T-helper 17 cell (primary cell): Measurements from ENCODE around the gene THSD7B. TPM values are rescaled to one million over a fixed set of nuclear protein-coding genes. Genes with fewer than 3 reads are reported as not detected.
"Not testable (repeated sequence)": the region's sequence is repeated elsewhere in the genome, so short reads cannot be mapped to it uniquely, and the experiment has no call there.

Experiments
- ATAC-seq: fragments of 150-1000 bp; cut with Tn5 transposase; 2 replicates; pipeline ENCODE4 v1.10.0; 2021; ENCODE audit warnings: mild to moderate bottlenecking, moderate library complexity
- DNase-seq, 3 donors: peaks; one replicate each; pipeline versions ENCODE4 v3.0.0 to v3.0.0-alpha.2; 2020 to 2021
- H3K9me3 ChIP-seq: one replicate; pipeline ENCODE4 v1.7.0; 2013; ENCODE audit warnings: low read length, mild to moderate bottlenecking; ENCODE audit not compliant: control insufficient read depth, poor library complexity, severe bottlenecking
- H3K27ac Mint-ChIP-seq: one replicate; pipeline ENCODE4 v1.8.0; 2022; ENCODE audit warnings: mild to moderate bottlenecking, moderate library complexity, mixed read lengths
- H3K27me3 Mint-ChIP-seq: one replicate; pipeline ENCODE4 v1.8.0; 2022; ENCODE audit warnings: mixed read lengths
- H3K36me3 Mint-ChIP-seq: one replicate; pipeline ENCODE4 v1.8.0; 2022; ENCODE audit warnings: low read depth, mixed read lengths
- H3K4me1 Mint-ChIP-seq: one replicate; pipeline ENCODE4 v1.8.0; 2022; ENCODE audit warnings: mild to moderate bottlenecking, mixed read lengths
- H3K4me3 Mint-ChIP-seq: one replicate; pipeline ENCODE4 v1.8.0; 2022; ENCODE audit warnings: mild to moderate bottlenecking, moderate library complexity, mixed read lengths
- total RNA-seq, 4 donors: library from RNA in 2 of 4; stranded (reverse) in 2 of 4; gene quantifications; one replicate each; pipeline ENCODE4 v1.2.3 and lab custom pipeline; 2022 to 2026

The THSD7B gene
- total RNA-seq, 2 donors from 2014 or later = not detected

DNA sequence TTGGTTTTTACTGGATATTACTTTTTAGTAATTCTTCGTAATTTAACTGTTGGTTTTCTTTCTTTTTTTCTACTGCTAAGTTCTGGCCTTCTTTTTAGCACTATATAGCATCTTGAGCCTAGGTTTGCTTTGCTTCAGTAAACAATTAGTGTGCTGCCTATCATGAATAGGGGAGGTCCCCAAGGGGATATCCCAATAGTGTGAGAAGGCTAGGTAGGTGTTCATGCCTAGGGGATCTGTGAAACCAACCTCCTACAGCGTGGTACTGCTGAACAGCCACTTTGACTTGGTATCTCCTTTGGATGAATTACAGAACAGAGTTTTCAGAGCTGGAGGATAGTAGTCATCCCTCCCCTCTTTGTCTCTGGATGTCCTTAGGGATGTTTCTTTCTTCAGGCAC lies 888.7 kb downstream of the THSD7B start:
- no peaks in the 10 kb centered on the region for H3K9me3 ChIP-seq
- H3K4me1 Mint-ChIP-seq = no peaks in the 10 kb centered on the region
- H3K4me3 Mint-ChIP-seq = no peak overlapping the region
- no peak for ATAC-seq
- H3K36me3 Mint-ChIP-seq = no peaks in the 10 kb centered on the region
- H3K27me3 Mint-ChIP-seq = no peaks in the 10 kb centered on the region
- H3K27ac Mint-ChIP-seq = no peak overlapping the region
- no peak for DNase-seq

DNA sequence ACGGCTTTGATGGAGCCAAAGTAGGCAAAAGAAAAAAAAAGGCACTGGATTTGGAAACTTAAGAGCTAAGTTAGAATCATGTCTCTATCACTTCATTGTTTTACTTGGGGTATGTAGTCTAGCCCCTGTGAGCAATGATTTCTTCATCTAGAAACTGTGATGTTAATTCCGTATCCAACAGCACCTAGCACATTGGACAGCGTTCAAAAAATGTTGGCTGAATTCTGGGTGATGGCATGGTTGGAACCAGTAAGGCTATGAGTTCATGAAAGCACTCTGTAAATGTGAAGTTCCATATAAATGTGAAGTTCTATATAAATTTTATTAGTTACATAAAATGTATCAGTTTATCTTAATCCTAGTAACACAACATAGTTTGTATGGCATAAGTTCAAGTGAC lies 890.5 kb downstream of the THSD7B start:
- DNase-seq = no peak
- H3K27ac Mint-ChIP-seq = no peak overlapping the region
- ATAC-seq = no peak
- no peaks in the 10 kb centered on the region for H3K4me1 Mint-ChIP-seq
- H3K4me3 Mint-ChIP-seq = no peak overlapping the region
- no peaks in the 10 kb centered on the region for H3K36me3 Mint-ChIP-seq
- no peaks in the 10 kb centered on the region for H3K27me3 Mint-ChIP-seq
- H3K9me3 ChIP-seq = no peaks in the 10 kb centered on the region

DNA sequence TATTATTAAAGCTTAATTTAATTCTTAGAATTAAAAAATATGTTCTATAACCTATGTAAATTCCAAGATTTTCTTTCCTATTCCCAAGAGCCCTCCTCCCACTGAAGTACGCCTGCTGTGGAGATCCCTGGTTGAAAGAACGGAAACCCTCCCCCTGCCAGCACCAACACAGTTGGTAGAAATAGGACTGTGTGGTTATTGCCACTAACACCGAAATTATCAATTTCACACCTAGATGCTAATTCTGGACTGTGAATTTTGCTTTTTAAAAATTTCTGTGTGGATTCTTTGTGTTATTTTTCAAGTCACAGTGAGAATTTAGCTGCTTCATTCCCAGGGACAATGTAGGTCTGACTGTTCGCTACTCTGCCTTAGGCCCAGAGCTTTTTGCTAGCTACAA lies 893.1 kb downstream of the THSD7B start:
- Mint-ChIP-seq H3K4me1 (no peaks in the 10 kb centered on the region), H3K4me3 (no peak overlapping the region), H3K36me3 (no peaks in the 10 kb centered on the region), H3K27me3 (no peaks in the 10 kb centered on the region), H3K27ac (no peak overlapping the region)
- DNase-seq = no peak
- H3K9me3 ChIP-seq = no peaks in the 10 kb centered on the region
- no peak for ATAC-seq

DNA sequence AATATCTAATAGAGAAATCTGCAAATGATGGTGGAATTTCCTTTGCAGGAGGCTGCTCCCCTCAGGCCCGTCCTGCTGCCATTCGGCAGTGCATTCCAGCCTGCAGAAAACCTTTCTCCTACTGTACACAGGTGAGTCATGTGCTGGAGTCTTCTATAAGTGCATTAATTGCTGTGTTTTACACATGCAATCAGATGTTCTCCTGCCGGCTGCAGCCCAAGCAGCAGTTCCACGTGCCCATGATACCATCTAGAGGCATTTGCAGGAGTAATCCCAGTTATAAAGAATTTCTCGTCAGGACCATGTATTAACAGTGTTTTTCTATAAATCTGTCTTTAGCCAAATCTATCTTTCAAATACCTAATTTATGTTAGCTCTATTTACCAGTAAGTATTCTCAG lies 894.3 kb downstream of the THSD7B start:
- DNase-seq (no peak), ATAC-seq (no peak)
- no peak overlapping the region for H3K27ac Mint-ChIP-seq
- no peaks in the 10 kb centered on the region for H3K27me3 Mint-ChIP-seq
- no peaks in the 10 kb centered on the region for H3K36me3 Mint-ChIP-seq
- no peaks in the 10 kb centered on the region for H3K4me1 Mint-ChIP-seq
- no peaks in the 10 kb centered on the region for H3K9me3 ChIP-seq
- H3K4me3 Mint-ChIP-seq = no peak overlapping the region

DNA sequence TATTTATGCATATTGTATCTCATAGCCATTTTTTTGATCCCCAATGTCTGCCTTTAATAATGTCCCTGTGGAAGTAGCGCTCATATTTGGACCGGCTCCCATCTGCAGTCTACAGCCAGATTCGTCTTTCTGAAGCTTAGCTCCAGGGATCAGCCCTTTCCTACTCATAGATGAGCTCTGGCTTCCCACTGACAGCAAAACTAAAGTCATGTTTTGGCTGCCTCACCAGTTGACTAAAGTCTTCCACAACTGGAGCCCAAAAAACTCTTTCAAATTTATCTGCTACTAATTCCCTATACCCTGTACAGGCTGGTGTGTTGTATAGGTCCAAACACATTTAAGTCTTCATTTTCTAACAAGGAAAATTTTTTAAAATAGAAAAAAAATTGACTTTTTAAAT lies 904.8 kb downstream of the THSD7B start:
- no peaks in the 10 kb centered on the region for H3K4me1 Mint-ChIP-seq
- no peaks in the 10 kb centered on the region for H3K9me3 ChIP-seq
- no peak overlapping the region for H3K27ac Mint-ChIP-seq
- ATAC-seq (no peak), DNase-seq (no peak)
- no peaks in the 10 kb centered on the region for H3K27me3 Mint-ChIP-seq
- H3K36me3 Mint-ChIP-seq = no peaks in the 10 kb centered on the region
- no peak overlapping the region for H3K4me3 Mint-ChIP-seq

DNA sequence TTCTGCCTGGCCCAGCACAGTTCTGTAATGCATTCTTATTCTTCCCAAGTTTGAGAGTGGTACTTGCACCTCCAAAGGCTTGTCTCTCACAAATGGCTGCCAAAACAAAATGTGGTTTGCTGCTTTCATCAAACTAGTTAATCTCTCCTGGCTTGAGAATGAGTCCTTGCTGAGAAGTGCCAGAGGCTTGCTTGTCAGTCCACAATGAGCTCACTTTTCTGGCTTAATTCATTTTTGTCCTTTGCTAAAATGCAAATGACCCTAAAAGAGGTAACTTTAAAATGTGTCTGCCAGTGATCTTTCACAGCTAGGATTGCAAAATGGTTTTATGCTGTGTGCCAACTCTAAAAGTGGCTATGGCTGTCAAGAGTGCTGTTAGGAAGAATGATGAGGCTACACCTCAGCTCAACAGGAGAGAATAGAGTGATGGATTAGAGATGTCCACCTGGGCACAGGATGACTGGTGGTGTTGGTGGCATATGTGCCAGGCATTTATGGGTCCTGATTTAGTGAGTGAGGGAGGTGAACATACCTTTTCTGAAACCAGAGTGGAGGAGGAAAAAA lies 907.7 kb downstream of the THSD7B start:
- Mint-ChIP-seq H3K27me3 (no peaks in the 10 kb centered on the region), H3K4me1 (no peaks in the 10 kb centered on the region), H3K27ac (no peak overlapping the region), H3K4me3 (no peak overlapping the region), H3K36me3 (no peaks in the 10 kb centered on the region)
- ATAC-seq (no peak), DNase-seq (no peak)
- no peaks in the 10 kb centered on the region for H3K9me3 ChIP-seq

DNA sequence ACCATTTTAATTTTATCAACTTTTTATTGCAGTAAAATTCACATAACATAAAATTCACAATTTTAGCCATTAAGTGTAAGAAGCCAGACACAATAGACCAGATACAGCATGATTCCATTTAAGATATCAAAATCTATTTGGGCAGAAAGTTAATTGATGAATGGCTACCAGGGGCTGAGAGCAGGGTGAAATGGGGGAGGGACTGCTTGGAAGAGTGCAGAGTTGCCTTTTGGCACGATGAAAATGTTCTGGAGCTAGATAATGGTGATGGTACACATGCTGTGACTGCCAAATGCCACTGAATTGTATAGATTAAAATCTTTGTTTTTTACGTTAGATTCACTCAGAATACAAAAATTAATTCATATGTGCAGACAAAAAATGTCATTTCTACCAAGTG lies 909.6 kb downstream of the THSD7B start:
- Mint-ChIP-seq H3K4me3 (no peak overlapping the region), H3K36me3 (no peaks in the 10 kb centered on the region), H3K27ac (no peak overlapping the region), H3K4me1 (no peaks in the 10 kb centered on the region), H3K27me3 (no peaks in the 10 kb centered on the region)
- DNase-seq (no peak), ATAC-seq (no peak)
- no peaks in the 10 kb centered on the region for H3K9me3 ChIP-seq

DNA sequence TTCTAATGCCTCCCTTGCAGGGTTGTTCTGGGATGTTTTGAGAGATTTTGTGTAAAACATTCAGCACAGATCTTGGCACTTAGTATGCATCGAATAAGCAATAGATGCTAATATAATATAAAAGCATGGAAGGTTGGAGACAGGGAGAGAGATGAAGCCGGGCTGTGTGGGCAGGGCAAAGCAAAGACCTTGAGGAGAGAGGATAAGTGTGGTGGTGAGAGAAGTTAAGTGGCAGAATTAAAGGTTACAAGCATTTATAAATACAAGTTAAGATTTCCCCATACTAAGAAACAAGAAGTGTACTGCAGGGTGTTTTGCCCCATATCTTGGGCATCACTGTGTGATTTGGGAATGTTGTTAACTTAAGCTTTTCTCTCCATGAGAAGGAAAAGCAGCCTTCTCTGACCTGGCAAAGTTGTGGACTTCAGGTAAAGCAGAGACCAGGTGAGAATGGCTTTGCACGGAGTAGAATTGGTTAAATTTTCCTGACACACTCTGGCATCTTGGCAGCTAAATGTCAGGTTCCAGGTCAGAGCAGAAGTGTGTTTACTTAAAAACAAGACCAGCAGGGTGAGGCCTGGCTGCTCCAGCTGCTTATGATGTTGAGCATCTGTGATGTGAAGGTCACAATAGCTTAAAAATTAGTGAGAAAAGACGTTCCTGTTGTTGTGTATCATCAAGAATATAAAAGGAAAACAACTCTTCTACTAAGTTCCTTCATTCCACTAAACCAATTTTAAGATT lies 910.4 kb downstream of the THSD7B start:
- DNase-seq (no peak), ATAC-seq (no peak)
- Mint-ChIP-seq H3K4me3 (no peak overlapping the region), H3K27me3 (no peaks in the 10 kb centered on the region), H3K36me3 (no peaks in the 10 kb centered on the region), H3K4me1 (no peaks in the 10 kb centered on the region), H3K27ac (no peak overlapping the region)
- no peaks in the 10 kb centered on the region for H3K9me3 ChIP-seq

DNA sequence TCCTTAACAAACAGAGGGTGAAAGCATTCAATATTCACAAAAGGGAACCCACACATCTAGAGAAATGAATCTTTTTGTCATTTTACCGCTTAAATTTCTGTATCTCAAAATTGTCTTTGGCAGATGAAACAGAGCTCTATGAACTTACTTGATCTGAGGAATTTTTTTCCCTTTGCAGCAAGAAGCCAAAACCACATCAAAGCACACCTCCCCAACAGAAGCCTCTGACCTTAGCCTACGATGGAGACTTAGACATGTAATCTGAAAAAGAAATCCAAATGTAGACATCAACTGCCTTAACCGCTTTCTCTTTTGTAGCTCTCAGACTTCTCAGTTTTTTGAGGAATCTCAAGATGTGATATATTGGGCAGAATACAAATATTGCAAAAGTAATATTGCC lies 911.0 kb downstream of the THSD7B start:
- no peaks in the 10 kb centered on the region for H3K9me3 ChIP-seq
- H3K4me1 Mint-ChIP-seq = no peaks in the 10 kb centered on the region
- no peaks in the 10 kb centered on the region for H3K36me3 Mint-ChIP-seq
- H3K4me3 Mint-ChIP-seq = no peak overlapping the region
- no peak for DNase-seq
- ATAC-seq = no peak
- H3K27me3 Mint-ChIP-seq = no peaks in the 10 kb centered on the region
- H3K27ac Mint-ChIP-seq = no peak overlapping the region

DNA sequence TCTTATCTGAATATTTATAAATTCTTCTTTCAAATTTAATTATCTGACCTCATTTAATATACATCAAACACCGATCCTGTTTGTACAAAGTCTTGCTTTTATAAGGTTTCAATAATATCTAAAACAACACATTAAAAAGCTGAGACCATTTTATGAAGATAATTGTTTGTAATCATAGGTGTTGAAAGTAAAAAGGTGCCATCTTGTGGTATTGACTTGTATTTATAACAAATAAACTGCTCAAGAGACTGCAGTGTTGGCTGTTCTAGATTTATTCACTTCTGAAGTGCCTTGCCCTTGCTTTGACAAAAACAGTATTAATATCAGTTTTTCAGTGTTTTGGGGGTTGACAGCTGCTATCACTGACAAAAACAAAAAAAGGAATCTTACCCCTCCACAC lies 912.1 kb downstream of the THSD7B start:
- no peak for ATAC-seq
- H3K27ac Mint-ChIP-seq = no peak overlapping the region
- H3K27me3 Mint-ChIP-seq = no peaks in the 10 kb centered on the region
- no peaks in the 10 kb centered on the region for H3K4me1 Mint-ChIP-seq
- no peak overlapping the region for H3K4me3 Mint-ChIP-seq
- no peak for DNase-seq
- H3K36me3 Mint-ChIP-seq = no peaks in the 10 kb centered on the region
- no peaks in the 10 kb centered on the region for H3K9me3 ChIP-seq

DNA sequence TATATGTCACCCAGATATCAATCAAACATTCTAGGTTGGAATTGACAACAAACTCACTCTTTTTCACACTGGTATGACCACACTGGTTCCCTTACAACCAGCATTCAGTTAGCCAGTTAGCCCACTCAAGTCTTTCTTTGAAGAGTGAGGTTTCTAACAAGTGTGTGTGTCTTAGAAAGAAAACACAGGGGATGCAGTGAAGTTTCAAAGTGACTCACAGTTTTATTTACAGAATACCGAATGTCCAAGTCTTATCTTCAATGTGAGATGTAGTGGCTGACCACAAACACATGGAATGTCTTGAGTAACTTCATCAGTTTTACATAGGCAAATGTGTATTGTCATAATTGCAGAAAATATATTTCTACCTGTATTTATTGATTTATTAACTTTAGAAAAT lies 924.2 kb downstream of the THSD7B start:
- no peak for ATAC-seq
- Mint-ChIP-seq H3K4me3 (no peak overlapping the region), H3K27ac (no peak overlapping the region), H3K36me3 (no peaks in the 10 kb centered on the region), H3K27me3 (no peaks in the 10 kb centered on the region), H3K4me1 (no peaks in the 10 kb centered on the region)
- no peaks in the 10 kb centered on the region for H3K9me3 ChIP-seq
- no peak for DNase-seq

DNA sequence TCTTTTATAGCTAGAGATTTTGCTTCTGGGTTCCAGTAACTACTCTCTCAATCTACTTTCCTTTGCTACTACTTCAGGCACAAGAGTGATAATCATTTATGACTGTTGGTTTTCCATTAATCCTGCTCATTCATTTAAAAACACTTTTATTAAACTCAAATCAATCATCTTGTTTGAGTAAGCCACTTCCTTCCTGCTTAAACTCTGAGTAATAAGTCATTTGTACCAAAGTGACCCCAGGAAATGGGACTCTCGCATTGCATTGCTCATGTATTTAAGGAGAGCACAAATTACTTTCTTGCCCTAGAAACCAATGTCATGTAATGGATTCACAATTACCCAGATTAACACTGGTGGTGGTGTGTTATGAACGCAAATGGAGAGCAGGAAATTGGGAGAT lies 928.2 kb downstream of the THSD7B start:
- ATAC-seq (no peak), DNase-seq (no peak)
- no peaks in the 10 kb centered on the region for H3K9me3 ChIP-seq
- H3K4me1 Mint-ChIP-seq = no peaks in the 10 kb centered on the region
- no peaks in the 10 kb centered on the region for H3K36me3 Mint-ChIP-seq
- H3K4me3 Mint-ChIP-seq = no peak overlapping the region
- H3K27ac Mint-ChIP-seq = no peak overlapping the region
- H3K27me3 Mint-ChIP-seq = no peaks in the 10 kb centered on the region

DNA sequence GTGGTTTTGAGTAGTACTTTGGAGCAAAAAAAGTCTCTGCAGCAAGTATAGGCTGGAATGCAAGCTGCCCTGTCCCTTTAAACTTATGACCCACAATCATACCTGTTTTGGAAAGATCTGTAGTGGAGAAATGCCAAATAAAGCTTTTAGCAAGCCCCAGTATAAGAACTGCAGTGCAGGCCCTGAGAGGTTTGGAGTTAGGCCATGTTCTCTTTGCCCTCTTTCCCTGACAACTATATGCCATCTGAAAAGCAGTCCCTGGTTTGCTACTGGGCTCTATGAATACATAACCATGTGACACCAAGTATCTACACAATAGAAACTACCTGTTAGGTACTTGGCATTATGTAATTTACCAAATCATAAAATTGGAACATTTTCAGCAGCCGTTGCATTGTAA lies 931.6 kb downstream of the THSD7B start:
- Mint-ChIP-seq H3K4me3 (no peak overlapping the region), H3K36me3 (no peaks in the 10 kb centered on the region), H3K27ac (no peak overlapping the region), H3K27me3 (no peaks in the 10 kb centered on the region), H3K4me1 (no peaks in the 10 kb centered on the region)
- DNase-seq (no peak), ATAC-seq (no peak)
- H3K9me3 ChIP-seq = no peaks in the 10 kb centered on the region

DNA sequence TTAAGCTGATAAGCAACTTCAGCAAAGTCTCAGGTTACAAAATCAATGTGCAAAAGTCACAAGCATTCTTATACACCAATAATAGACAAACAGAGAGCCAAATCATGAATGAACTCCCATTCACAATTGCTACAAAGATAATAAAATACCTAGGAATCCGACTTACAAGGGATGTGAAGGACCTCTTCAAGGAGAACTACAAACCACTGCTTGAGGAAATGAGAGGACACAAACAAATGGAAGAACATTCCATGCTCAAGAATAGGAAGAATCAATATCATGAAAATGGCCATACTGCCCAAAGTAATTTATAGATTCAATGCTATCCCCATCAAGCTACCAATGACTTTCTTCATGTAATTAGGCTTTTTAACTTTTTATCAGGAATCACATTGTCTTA lies 934.9 kb downstream of the THSD7B start:
- not testable (repeated sequence) for H3K27me3 Mint-ChIP-seq, DNase-seq, H3K4me3 Mint-ChIP-seq, H3K9me3 ChIP-seq, ATAC-seq, H3K4me1 Mint-ChIP-seq, H3K36me3 Mint-ChIP-seq, H3K27ac Mint-ChIP-seq
